ENCODE measurements around the gene LRRC40. TPM values are rescaled to one million over a fixed set of nuclear protein-coding genes. Genes with fewer than 3 reads are reported as not detected.
A peak's percentile ranks its signal among the peaks of the same experiment; 100 is the strongest.

Gene LRRC40
- polyA plus RNA-seq, 3 donors = 4.3 to 6.3 (median 5.0) TPM

- H3K4me3 ChIP-seq (replicated peaks in 1 of 3; ENCODE audit: low read depth in 2 of 3, low read length in 3 of 3) = no peak overlapping the region
- Mint-ChIP-seq H3K27ac (peak overlapping the region in 1 of 7 donors; percentile 15), H3K27me3 (ENCODE audit: low read depth in 3 of 3) (peaks cover 0 to 2% (median 0%) of the 10 kb centered on the region in 3 donors), H3K9me3 (no peaks in the 10 kb centered on the region), H3K4me1 (peaks cover 14% of the 10 kb centered on the region), H3K4me3 (no peak overlapping the region), H3K36me3 (peaks cover 22 to 50% of the 10 kb centered on the region in 2 donors)
- no peak overlapping the region for H3K9ac ChIP-seq (ENCODE audit: insufficient read depth, low read length, poor library complexity, severe bottlenecking)
- peaks cover 6 to 14% of the 10 kb centered on the region in 2 donors for H3K4me1 ChIP-seq (ENCODE audit: control insufficient read depth in 1 of 2, insufficient read depth in 2 of 2, low read length in 2 of 2)
- no peak for TF ChIP-seq CTCF (IDR thresholded peaks at IDR 0.05)
- no peak overlapping the region for H2AFZ ChIP-seq (ENCODE audit: insufficient read depth, low read depth, low read length, poor library complexity, severe bottlenecking)
- H3K36me3 ChIP-seq (replicated peaks in 1 of 2; ENCODE audit: control insufficient read depth in 1 of 2, insufficient read depth in 2 of 2, low read length in 2 of 2) = peaks cover 0 to 47% of the 10 kb centered on the region in 2 donors
- H3K79me2 ChIP-seq (ENCODE audit: insufficient read depth, low read length) = peaks cover 99% of the 10 kb centered on the region
- H3K27ac ChIP-seq (ENCODE audit: low read depth in 1 of 2, low read length in 2 of 2) = no peak overlapping the region
- H4K20me1 ChIP-seq (ENCODE audit: insufficient read depth, low read length) = peaks cover 44% of the 10 kb centered on the region
- H3K4me2 ChIP-seq (replicated peaks; ENCODE audit: extremely low read depth, low read length, poor library complexity, severe bottlenecking) = no peak overlapping the region
- no peak for DNase-seq
- no peaks in the 10 kb centered on the region for H3K27me3 ChIP-seq (ENCODE audit: control insufficient read depth in 2 of 2, insufficient read depth in 2 of 2, low read length in 2 of 2)
- no peaks in the 10 kb centered on the region for H3K9me3 ChIP-seq (replicated peaks in 1 of 2; ENCODE audit: control insufficient read depth in 1 of 2, insufficient read depth in 1 of 2, low read length in 2 of 2)
- intact Hi-C loops (cut with micrococcal nuclease) = no loop called here
Measured at GRCh38 chr1:70211541-70211940, 6.2 kb upstream of the LRRC40 start.

GRCh38 chr1:70210820-70211219 lies 5.4 kb upstream of the LRRC40 start:
- Histone ChIP-seq H3K4me2 (replicated peaks; ENCODE audit: extremely low read depth, low read length, poor library complexity, severe bottlenecking) (no peak overlapping the region), H3K79me2 (ENCODE audit: insufficient read depth, low read length) (peaks cover 99% of the 10 kb centered on the region), H3K9ac (ENCODE audit: insufficient read depth, low read length, poor library complexity, severe bottlenecking) (no peak overlapping the region), H3K27ac (ENCODE audit: low read depth in 1 of 2, low read length in 2 of 2) (no peak overlapping the region), H2AFZ (ENCODE audit: insufficient read depth, low read depth, low read length, poor library complexity, severe bottlenecking) (no peak overlapping the region), H3K4me3 (replicated peaks in 1 of 3; ENCODE audit: low read depth in 2 of 3, low read length in 3 of 3) (no peak overlapping the region), H3K36me3 (replicated peaks in 1 of 2; ENCODE audit: control insufficient read depth in 1 of 2, insufficient read depth in 2 of 2, low read length in 2 of 2) (peaks cover 0 to 40% of the 10 kb centered on the region in 2 donors), H4K20me1 (ENCODE audit: insufficient read depth, low read length) (peaks cover 42% of the 10 kb centered on the region), H3K4me1 (ENCODE audit: control insufficient read depth in 1 of 2, insufficient read depth in 2 of 2, low read length in 2 of 2) (peaks cover 9 to 20% of the 10 kb centered on the region in 2 donors), H3K27me3 (ENCODE audit: control insufficient read depth in 2 of 2, insufficient read depth in 2 of 2, low read length in 2 of 2) (no peaks in the 10 kb centered on the region), H3K9me3 (replicated peaks in 1 of 2; ENCODE audit: control insufficient read depth in 1 of 2, insufficient read depth in 1 of 2, low read length in 2 of 2) (no peaks in the 10 kb centered on the region)
- WGBS (ENCODE audit: insufficient coverage) = no CpG with 5 or more reads among the region's 1 CpG
- peaks cover 0 to 2% (median 0%) of the 10 kb centered on the region in 3 donors for H3K27me3 Mint-ChIP-seq (ENCODE audit: low read depth in 3 of 3)
- intact Hi-C loops (cut with micrococcal nuclease) = no loop called here
- DNase-seq = no peak
- no peaks in the 10 kb centered on the region for H3K9me3 Mint-ChIP-seq
- H3K27ac Mint-ChIP-seq = no peak overlapping the region
- TF ChIP-seq CTCF (IDR thresholded peaks at IDR 0.05) = no peak
- H3K4me3 Mint-ChIP-seq = no peak overlapping the region
- peaks cover 17 to 44% of the 10 kb centered on the region in 2 donors for H3K36me3 Mint-ChIP-seq
- H3K4me1 Mint-ChIP-seq = peaks cover 19% of the 10 kb centered on the region
